Breast epithelium (tissue), 4 donors: ENCODE data around the gene TMEM144. TPM values are rescaled to one million over a fixed set of nuclear protein-coding genes. Genes with fewer than 3 reads are reported as not detected.

Experiments
- DNase-seq, 2 donors: peaks; one replicate each; pipeline ENCODE4 v3.0.0-alpha.2; 2019; ENCODE audit warnings: low spot score in 2 of 2
- H3K27ac ChIP-seq, 2 donors: fragments of 200-600 bp; sonication (generic) in 1 of 2; one replicate each; pipeline ENCODE4 v1.5.1; 2016 to 2019; ENCODE audit warnings: mild to moderate bottlenecking in 1 of 2
- H3K27me3 ChIP-seq, 2 donors: fragments of 200-600 bp; sonication (generic) in 1 of 2; one replicate each; pipeline versions ENCODE4 v1.5.1 to v1.6.0; 2017 to 2019; ENCODE audit warnings: control low read depth in 1 of 2, mild to moderate bottlenecking in 1 of 2
- H3K36me3 ChIP-seq: fragments of 200-600 bp; one replicate; pipeline ENCODE4 v1.5.1; 2019
- H3K4me1 ChIP-seq, 2 donors: fragments of 200-600 bp; sonication (generic); one replicate each; pipeline ENCODE4 v1.5.1; 2016 to 2019; ENCODE audit warnings: control low read depth in 1 of 2
- H3K4me3 ChIP-seq, 3 donors: fragments of 200-600 bp; sonication (generic); 1 replicate in 2 of 3; 2 replicates in 1 of 3; pipeline ENCODE4 v1.5.1; 2016 to 2019; ENCODE audit warnings: mild to moderate bottlenecking in 3 of 3, moderate library complexity in 2 of 3
- H3K9me3 ChIP-seq, 2 donors: fragments of 200-600 bp; sonication (generic) in 1 of 2; one replicate each; pipeline ENCODE4 v1.5.1; 2016 to 2019; ENCODE audit warnings: control low read depth in 1 of 2
- POLR2A ChIP-seq: fragments of 450-650 bp; IDR thresholded peaks from one replicate; pipeline ENCODE4 v1.6.1; 2016; ENCODE audit warnings: antibody characterized with exemption, mild to moderate bottlenecking, moderate library complexity
- POLR2AphosphoS5 ChIP-seq, 3 donors: sonication (generic); formaldehyde crosslinking; IDR thresholded peaks; one replicate each; pipeline ENCODE4 v1.6.1; 2017; ENCODE audit warnings: antibody characterized with exemption in 3 of 3
- intact Hi-C: fragments of 100-400 bp; cut with DNase I; formaldehyde crosslinking; loops from one replicate; pipeline ENCODE4 v1.15.1; 2023; ENCODE audit warnings: low total_unique reads
- total RNA-seq, 3 donors: library from RNA; depleted of rRNA; stranded (reverse); fragments of >200 nt; gene quantifications; one replicate each; pipeline ENCODE4 v1.1.0, GENCODE V29; 2016
- TF ChIP-seq, protein P1 (sequence below), 3 donors: fragments of 450-650 bp; IDR thresholded peaks; one replicate each; pipeline ENCODE4 v1.5.1; 2016 to 2017; ENCODE audit warnings: antibody characterized with exemption in 3 of 3, mild to moderate bottlenecking in 3 of 3, moderate library complexity in 3 of 3

TMEM144 gene
- total RNA-seq, 3 donors from 2014 or later: 14.7 to 50.1 (median 44.2) TPM

DNA sequence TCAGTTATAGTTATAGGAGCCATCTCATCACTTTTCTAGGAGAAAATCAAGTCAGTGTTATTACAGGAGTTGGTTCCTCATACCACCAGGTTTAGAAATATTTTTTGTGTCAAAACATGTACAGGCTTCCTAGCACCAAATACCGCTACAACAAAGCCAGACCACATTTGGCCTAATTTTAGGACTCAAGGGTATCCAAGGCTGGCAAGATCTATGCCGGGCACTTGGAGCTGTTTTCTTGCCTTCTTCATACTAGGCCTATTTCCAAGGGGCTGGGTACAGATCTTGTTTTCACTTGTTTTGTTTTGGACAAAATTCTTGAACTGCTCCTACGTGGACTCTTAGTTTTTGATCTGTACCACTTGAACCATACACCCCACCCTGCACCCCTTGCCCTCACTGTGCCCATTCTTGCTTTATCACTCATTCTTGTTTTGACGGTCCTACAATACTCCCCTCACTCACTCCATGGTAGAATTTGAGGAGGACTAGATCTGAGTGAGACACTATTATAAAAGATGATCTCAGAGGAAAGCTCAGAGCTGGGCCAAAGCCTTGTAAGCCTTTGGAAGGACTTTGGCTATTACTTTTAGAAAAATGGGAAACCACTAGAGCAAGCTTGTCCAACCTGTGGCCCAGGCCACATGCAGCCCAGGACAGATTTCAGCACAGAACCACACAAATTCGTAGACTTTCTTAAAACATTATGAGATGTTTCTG lies 17.7 kb upstream of the TMEM144 start:
- intact Hi-C loops: no loop called here
- H3K27me3 ChIP-seq: no peaks in the 10 kb centered on the region
- no peak overlapping the region for H3K4me3 ChIP-seq
- TF ChIP-seq POLR2AphosphoS5 (IDR thresholded peaks at IDR 0.05): peak in 1 of 3 donors; percentile 36
- TF ChIP-seq, protein P1, sequence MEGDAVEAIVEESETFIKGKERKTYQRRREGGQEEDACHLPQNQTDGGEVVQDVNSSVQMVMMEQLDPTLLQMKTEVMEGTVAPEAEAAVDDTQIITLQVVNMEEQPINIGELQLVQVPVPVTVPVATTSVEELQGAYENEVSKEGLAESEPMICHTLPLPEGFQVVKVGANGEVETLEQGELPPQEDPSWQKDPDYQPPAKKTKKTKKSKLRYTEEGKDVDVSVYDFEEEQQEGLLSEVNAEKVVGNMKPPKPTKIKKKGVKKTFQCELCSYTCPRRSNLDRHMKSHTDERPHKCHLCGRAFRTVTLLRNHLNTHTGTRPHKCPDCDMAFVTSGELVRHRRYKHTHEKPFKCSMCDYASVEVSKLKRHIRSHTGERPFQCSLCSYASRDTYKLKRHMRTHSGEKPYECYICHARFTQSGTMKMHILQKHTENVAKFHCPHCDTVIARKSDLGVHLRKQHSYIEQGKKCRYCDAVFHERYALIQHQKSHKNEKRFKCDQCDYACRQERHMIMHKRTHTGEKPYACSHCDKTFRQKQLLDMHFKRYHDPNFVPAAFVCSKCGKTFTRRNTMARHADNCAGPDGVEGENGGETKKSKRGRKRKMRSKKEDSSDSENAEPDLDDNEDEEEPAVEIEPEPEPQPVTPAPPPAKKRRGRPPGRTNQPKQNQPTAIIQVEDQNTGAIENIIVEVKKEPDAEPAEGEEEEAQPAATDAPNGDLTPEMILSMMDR (IDR thresholded peaks at IDR 0.05): no peak
- no peak for TF ChIP-seq POLR2A
- H3K4me1 ChIP-seq: no peaks in the 10 kb centered on the region
- no peaks in the 10 kb centered on the region for H3K9me3 ChIP-seq
- no peaks in the 10 kb centered on the region for H3K36me3 ChIP-seq
- peak overlapping the region; percentile 41 to 80 for H3K27ac ChIP-seq
- DNase-seq: peak in 1 of 2 donors; percentile 77

DNA sequence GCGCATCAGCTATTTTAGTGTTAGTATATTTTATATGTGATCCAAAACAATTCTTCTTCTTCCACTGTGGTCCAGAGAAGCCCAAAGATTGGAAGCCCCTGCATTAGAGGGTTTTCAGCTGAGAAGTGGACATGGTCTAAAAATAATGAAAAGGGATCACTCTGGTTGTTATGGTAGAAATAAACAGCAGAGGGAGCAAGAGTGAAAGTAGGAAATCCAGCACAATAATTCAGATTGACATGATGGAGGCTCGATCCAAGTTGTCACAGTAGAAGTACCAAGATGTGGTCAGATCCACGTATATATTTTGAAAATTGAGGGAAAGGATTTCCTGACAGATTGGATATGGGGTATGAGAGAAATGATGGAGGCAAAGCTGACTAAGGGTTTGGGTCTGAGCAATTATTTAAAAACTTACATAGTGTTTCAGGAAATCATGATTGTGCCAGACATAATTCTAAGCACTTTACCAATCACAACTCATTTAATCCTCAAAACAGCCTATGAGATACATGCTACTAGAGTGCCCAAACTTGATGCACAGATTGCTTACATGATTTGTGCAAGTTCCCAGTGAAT lies 17.0 kb upstream of the TMEM144 start:
- Histone ChIP-seq H3K4me3 (no peak overlapping the region), H3K9me3 (no peaks in the 10 kb centered on the region), H3K4me1 (no peaks in the 10 kb centered on the region), H3K27ac (peak overlapping the region; percentile 41 to 80), H3K36me3 (no peaks in the 10 kb centered on the region), H3K27me3 (no peaks in the 10 kb centered on the region)
- DNase-seq: no peak
- TF ChIP-seq POLR2AphosphoS5 (IDR thresholded peaks at IDR 0.05) (no peak), POLR2A (no peak)
- TF ChIP-seq, protein P1 (IDR thresholded peaks at IDR 0.05): peak in 2 of 3 donors; percentile 48
- intact Hi-C loops: no loop called here

DNA sequence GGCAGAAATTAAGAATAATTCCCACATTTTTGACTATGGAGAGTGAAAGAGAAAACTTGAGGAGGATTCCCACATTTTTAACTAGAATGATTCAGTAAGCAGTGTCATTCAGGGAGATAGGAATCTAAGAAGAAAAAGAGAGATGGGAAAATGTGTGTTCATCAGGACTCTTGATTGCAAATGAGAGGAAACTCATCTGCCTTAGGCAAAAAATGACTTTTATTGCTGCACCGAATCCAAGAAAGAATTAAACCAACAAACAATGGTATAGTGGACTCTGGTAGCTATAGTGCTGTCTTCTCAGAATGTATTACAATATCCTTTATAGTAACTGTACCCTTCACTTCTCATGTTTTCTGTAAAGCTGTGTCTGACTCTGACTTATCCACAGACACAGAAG lies 15.0 kb upstream of the TMEM144 start:
- no peak overlapping the region for H3K4me3 ChIP-seq
- no peak for DNase-seq
- TF ChIP-seq POLR2A (no peak), POLR2AphosphoS5 (IDR thresholded peaks at IDR 0.05) (no peak)
- TF ChIP-seq, protein P1 (IDR thresholded peaks at IDR 0.05): no peak
- H3K9me3 ChIP-seq: no peaks in the 10 kb centered on the region
- H3K4me1 ChIP-seq: no peaks in the 10 kb centered on the region
- H3K27ac ChIP-seq: peak overlapping the region; percentile 73 to 80
- intact Hi-C loops: no loop called here
- no peaks in the 10 kb centered on the region for H3K27me3 ChIP-seq
- H3K36me3 ChIP-seq: no peaks in the 10 kb centered on the region

DNA sequence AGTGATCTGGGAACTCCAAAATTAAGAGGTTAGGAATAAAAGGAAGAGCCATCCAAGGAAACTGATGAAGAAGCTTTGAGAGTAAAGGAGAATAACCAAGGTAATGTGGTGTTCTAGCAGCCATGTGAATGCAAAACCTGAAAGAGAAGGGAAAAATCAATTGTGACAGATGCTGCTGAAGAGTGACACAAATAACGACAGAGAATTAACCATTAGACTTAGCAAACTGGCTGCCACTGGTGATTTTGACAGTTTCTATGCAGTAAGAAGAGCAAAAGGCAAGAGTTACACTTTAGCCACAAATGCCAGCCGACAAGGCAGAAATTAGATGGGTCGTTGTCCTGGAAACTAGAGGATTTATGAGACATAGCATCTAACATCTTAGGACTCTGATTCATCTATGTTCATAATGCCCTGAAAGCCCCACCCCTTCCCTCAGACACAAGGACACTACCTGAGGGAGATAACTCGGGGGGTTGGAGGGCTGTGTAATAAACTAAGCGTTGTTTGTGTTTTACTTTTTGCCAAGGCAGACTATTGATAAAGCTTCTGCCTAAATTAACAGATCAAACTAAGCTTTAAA lies 13.0 kb upstream of the TMEM144 start:
- no peak for TF ChIP-seq POLR2AphosphoS5 (IDR thresholded peaks at IDR 0.05)
- no peak for TF ChIP-seq POLR2A
- TF ChIP-seq, protein P1 (IDR thresholded peaks at IDR 0.05): no peak
- Histone ChIP-seq H3K36me3 (no peaks in the 10 kb centered on the region), H3K27me3 (no peaks in the 10 kb centered on the region), H3K27ac (no peak overlapping the region), H3K4me1 (no peaks in the 10 kb centered on the region), H3K4me3 (no peak overlapping the region), H3K9me3 (no peaks in the 10 kb centered on the region)
- intact Hi-C loops: no loop called here
- DNase-seq: no peak

DNA sequence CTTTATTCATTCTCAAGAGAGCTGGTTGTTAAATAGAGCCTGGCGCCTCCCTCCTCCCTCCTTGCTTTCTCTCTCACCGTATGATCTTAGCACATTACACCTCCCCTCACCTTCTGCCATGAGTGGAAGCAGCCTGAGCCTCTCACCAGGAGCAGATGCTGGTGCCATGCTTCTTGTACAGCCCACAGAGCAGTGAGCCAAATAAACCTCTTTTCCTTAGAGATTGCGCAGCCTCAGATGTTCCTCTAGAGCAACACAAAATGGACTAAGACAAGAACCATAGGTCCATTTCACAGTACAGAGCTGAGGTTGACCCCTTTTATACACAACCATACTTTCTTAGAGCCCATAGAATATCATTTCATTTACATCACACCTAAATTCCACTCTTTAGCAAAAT lies 10.1 kb upstream of the TMEM144 start:
- intact Hi-C loops: no loop called here
- TF ChIP-seq POLR2A (no peak), POLR2AphosphoS5 (IDR thresholded peaks at IDR 0.05) (no peak)
- TF ChIP-seq, protein P1 (IDR thresholded peaks at IDR 0.05): no peak
- Histone ChIP-seq H3K4me3 (no peak overlapping the region), H3K9me3 (no peaks in the 10 kb centered on the region), H3K27me3 (no peaks in the 10 kb centered on the region), H3K4me1 (no peaks in the 10 kb centered on the region), H3K36me3 (no peaks in the 10 kb centered on the region), H3K27ac (no peak overlapping the region)
- no peak for DNase-seq
